ENCODE measurements around the gene NADK2. TPM values are rescaled to one million over a fixed set of nuclear protein-coding genes. Genes with fewer than 3 reads are reported as not detected.

NADK2 gene
- total RNA-seq, 1 donor: 34.7 TPM

- peaks cover 48% of the 10 kb centered on the region for H3K36me3 ChIP-seq (ENCODE audit: insufficient read depth, low read length)
- no peak for TF ChIP-seq CTCF (IDR thresholded peaks at IDR 0.05; ENCODE audit: extremely low read depth, low read depth, low read length)
- H4K20me1 ChIP-seq (ENCODE audit: insufficient read depth, low read length): no peaks in the 10 kb centered on the region
- H2AFZ ChIP-seq (ENCODE audit: low read length): no peak overlapping the region
- DNase-seq (ENCODE audit: insufficient read length, low spot score, missing footprints): no peak
- H3K79me2 ChIP-seq (ENCODE audit: insufficient read depth, low read length): no peaks in the 10 kb centered on the region
- H3K4me1 ChIP-seq (ENCODE audit: insufficient read depth, low read length): peaks cover under 1% of the 10 kb centered on the region
- H3K27me3 ChIP-seq (ENCODE audit: insufficient read depth, low read length): no peaks in the 10 kb centered on the region
- no peak overlapping the region for H3K4me2 ChIP-seq (ENCODE audit: insufficient read depth, low read length)
- H3K4me3 ChIP-seq (ENCODE audit: insufficient read depth, low read length): no peak overlapping the region
- H3K27ac ChIP-seq (ENCODE audit: low read depth, low read length): no peak overlapping the region
- H3K9me3 ChIP-seq (ENCODE audit: low read depth, low read length): no peaks in the 10 kb centered on the region
Observed at GRCh38 chr5:36217567-36217966, 24.2 kb downstream of the NADK2 start.

GRCh38 chr5:36215910-36216309 lies 25.8 kb downstream of the NADK2 start:
- H3K4me1 ChIP-seq (ENCODE audit: insufficient read depth, low read length): no peaks in the 10 kb centered on the region
- no peaks in the 10 kb centered on the region for H3K9me3 ChIP-seq (ENCODE audit: low read depth, low read length)
- H2AFZ ChIP-seq (ENCODE audit: low read length): no peak overlapping the region
- no peak for TF ChIP-seq CTCF (IDR thresholded peaks at IDR 0.05; ENCODE audit: extremely low read depth, low read depth, low read length)
- no peaks in the 10 kb centered on the region for H4K20me1 ChIP-seq (ENCODE audit: insufficient read depth, low read length)
- no peaks in the 10 kb centered on the region for H3K27me3 ChIP-seq (ENCODE audit: insufficient read depth, low read length)
- no peak overlapping the region for H3K4me2 ChIP-seq (ENCODE audit: insufficient read depth, low read length)
- no peak for DNase-seq (ENCODE audit: insufficient read length, low spot score, missing footprints)
- no peak overlapping the region for H3K27ac ChIP-seq (ENCODE audit: low read depth, low read length)
- no peak overlapping the region for H3K4me3 ChIP-seq (ENCODE audit: insufficient read depth, low read length)
- H3K36me3 ChIP-seq (ENCODE audit: insufficient read depth, low read length): peaks cover 43% of the 10 kb centered on the region
- no peaks in the 10 kb centered on the region for H3K79me2 ChIP-seq (ENCODE audit: insufficient read depth, low read length)

GRCh38 chr5:36214436-36214835 lies 27.3 kb downstream of the NADK2 start:
- Histone ChIP-seq H2AFZ (ENCODE audit: low read length) (no peak overlapping the region), H4K20me1 (ENCODE audit: insufficient read depth, low read length) (no peaks in the 10 kb centered on the region), H3K4me2 (ENCODE audit: insufficient read depth, low read length) (no peak overlapping the region), H3K27me3 (ENCODE audit: insufficient read depth, low read length) (no peaks in the 10 kb centered on the region), H3K79me2 (ENCODE audit: insufficient read depth, low read length) (no peaks in the 10 kb centered on the region), H3K4me3 (ENCODE audit: insufficient read depth, low read length) (no peak overlapping the region), H3K36me3 (ENCODE audit: insufficient read depth, low read length) (peaks cover 34% of the 10 kb centered on the region), H3K4me1 (ENCODE audit: insufficient read depth, low read length) (peaks cover 11% of the 10 kb centered on the region), H3K27ac (ENCODE audit: low read depth, low read length) (no peak overlapping the region), H3K9me3 (ENCODE audit: low read depth, low read length) (no peaks in the 10 kb centered on the region)
- no peak for DNase-seq (ENCODE audit: insufficient read length, low spot score, missing footprints)
- TF ChIP-seq CTCF (IDR thresholded peaks at IDR 0.05; ENCODE audit: extremely low read depth, low read depth, low read length): no peak

GRCh38 chr5:36209664-36210063 lies 32.1 kb downstream of the NADK2 start:
- Histone ChIP-seq H3K27ac (ENCODE audit: low read depth, low read length) (no peak overlapping the region), H4K20me1 (ENCODE audit: insufficient read depth, low read length) (no peaks in the 10 kb centered on the region), H3K79me2 (ENCODE audit: insufficient read depth, low read length) (no peaks in the 10 kb centered on the region), H3K36me3 (ENCODE audit: insufficient read depth, low read length) (peaks cover 21% of the 10 kb centered on the region), H3K4me3 (ENCODE audit: insufficient read depth, low read length) (no peak overlapping the region), H2AFZ (ENCODE audit: low read length) (no peak overlapping the region), H3K27me3 (ENCODE audit: insufficient read depth, low read length) (no peaks in the 10 kb centered on the region), H3K4me1 (ENCODE audit: insufficient read depth, low read length) (peaks cover 11% of the 10 kb centered on the region), H3K4me2 (ENCODE audit: insufficient read depth, low read length) (peak overlapping the region; percentile 16), H3K9me3 (ENCODE audit: low read depth, low read length) (no peaks in the 10 kb centered on the region)
- no peak for TF ChIP-seq CTCF (IDR thresholded peaks at IDR 0.05; ENCODE audit: extremely low read depth, low read depth, low read length)
- no peak for DNase-seq (ENCODE audit: insufficient read length, low spot score, missing footprints)

All from osteoblast (primary cell).